Natural killer cell (primary cell): ENCODE results near the gene ZBTB22. TPM values are rescaled to one million over a fixed set of nuclear protein-coding genes. Genes with fewer than 3 reads are reported as not detected.
A peak's percentile ranks its signal among the peaks of the same experiment; 100 is the strongest.

Experiments
- ATAC-seq, 3 donors: fragments of 150-1000 bp in 2 of 3; fragments of 200-7000 bp in 1 of 3; cut with Tn5 transposase; 1 replicate in 1 of 3; 2 replicates in 2 of 3; pipeline ENCODE4 v1.10.0; 2021; ENCODE audit warnings: mild to moderate bottlenecking in 2 of 3, moderate library complexity in 2 of 3
- DNase-seq, 2 donors: peaks; one replicate each; pipeline versions ENCODE4 v3.0.0 to v3.0.0-alpha.2; 2013 to 2021; ENCODE audit warnings: mixed read lengths in 1 of 2
- H3K27ac ChIP-seq: one replicate; pipeline ENCODE4 v1.5.1; 2013; ENCODE audit warnings: mild to moderate bottlenecking, low read length
- H3K27me3 ChIP-seq: one replicate; pipeline ENCODE4 v1.6.1; 2013; ENCODE audit warnings: low read length; ENCODE audit not compliant: control insufficient read depth, insufficient read depth
- H3K36me3 ChIP-seq: one replicate; pipeline ENCODE4 v1.6.1; 2013; ENCODE audit warnings: low read length; ENCODE audit not compliant: control insufficient read depth, insufficient read depth
- H3K4me1 ChIP-seq: one replicate; pipeline ENCODE4 v1.6.1; 2013; ENCODE audit warnings: low read length; ENCODE audit not compliant: control insufficient read depth, insufficient read depth
- H3K4me3 ChIP-seq: one replicate; pipeline ENCODE4 v1.5.1; 2013; ENCODE audit warnings: low read length
- H3K9me3 ChIP-seq: one replicate; pipeline ENCODE4 v1.6.1; 2013; ENCODE audit warnings: low read length; ENCODE audit not compliant: control insufficient read depth, insufficient read depth
- H3K27ac Mint-ChIP-seq, 2 donors: one replicate each; pipeline ENCODE4 v1.8.0; 2022; ENCODE audit warnings: mild to moderate bottlenecking in 2 of 2, mixed read lengths in 2 of 2, moderate library complexity in 1 of 2
- H3K27me3 Mint-ChIP-seq, 2 donors: one replicate each; pipeline ENCODE4 v1.8.0; 2022; ENCODE audit warnings: low read depth in 2 of 2, mixed read lengths in 2 of 2
- H3K36me3 Mint-ChIP-seq: one replicate; pipeline ENCODE4 v1.8.0; 2022; ENCODE audit warnings: mixed read lengths
- H3K4me1 Mint-ChIP-seq, 2 donors: one replicate each; pipeline ENCODE4 v1.8.0; 2022; ENCODE audit warnings: mixed read lengths in 2 of 2
- H3K4me3 Mint-ChIP-seq: one replicate; pipeline ENCODE4 v1.8.0; 2022; ENCODE audit warnings: mild to moderate bottlenecking, moderate library complexity, mixed read lengths
- H3K9me3 Mint-ChIP-seq, 2 donors: one replicate each; pipeline ENCODE4 v1.8.0; 2022; ENCODE audit warnings: mixed read lengths in 2 of 2
- WGBS: methylation state at CpG from one replicate; pipeline ENCODE4 v1.1.7; 2013; ENCODE audit warnings: missing lambda C conversion rate; ENCODE audit not compliant: insufficient coverage; 5-methylcytosine and 5-hydroxymethylcytosine counted together
- intact Hi-C: fragments of 100-400 bp; cut with micrococcal nuclease; formaldehyde crosslinking; loops from one replicate; pipeline ENCODE4 v1.14.2; 2022
- total RNA-seq, 4 donors: library from RNA; stranded (reverse); fragments of 120-200 nt in 1 of 4; gene quantifications; one replicate each; pipeline versions ENCODE4 v1.2.3 to v1.2.4, GENCODE V29; 2013 to 2022
- TF ChIP-seq, protein P1 (sequence below): fragments of 200-600 bp; IDR thresholded peaks from one replicate; pipeline ENCODE4 v1.8.0; 2022; ENCODE audit warnings: antibody characterized with exemption

The ZBTB22 gene
- total RNA-seq, 3 donors from 2014 or later (not counting 1 experiment from before 2014, with no cell fraction given) = 20.4 to 34.0 (median 25.9) TPM

DNA sequence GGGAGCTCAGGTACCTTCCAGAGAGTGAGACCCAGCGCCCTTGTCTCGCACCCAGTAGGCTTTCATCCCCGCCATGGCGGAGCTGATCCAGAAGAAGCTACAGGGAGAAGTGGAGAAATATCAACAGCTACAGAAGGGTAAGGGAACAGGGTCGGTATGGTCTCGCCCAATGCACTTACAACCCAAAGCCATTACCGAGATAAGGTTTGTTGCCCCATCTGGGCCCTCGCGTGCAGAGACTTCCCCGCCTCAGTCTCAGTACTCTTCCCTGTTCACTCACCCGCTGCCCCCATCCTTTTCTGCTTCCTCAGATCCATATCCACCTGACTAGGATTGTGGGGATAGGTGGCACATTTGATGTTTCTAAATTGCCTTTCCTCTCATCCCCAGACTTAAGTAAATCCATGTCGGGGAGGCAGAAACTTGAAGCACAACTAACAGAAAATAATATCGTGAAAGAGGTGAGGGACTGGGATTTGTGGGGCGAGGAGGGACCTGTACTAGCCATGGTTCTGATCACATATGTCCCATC, 27.7 kb downstream of the ZBTB22 start:
- H3K36me3 Mint-ChIP-seq = peaks cover 8% of the 10 kb centered on the region
- WGBS = 5% methylated on average over 11 of the region's 14 CpGs
- Histone ChIP-seq H3K27ac (peak overlapping the region; percentile 51), H3K36me3 (peaks cover 53% of the 10 kb centered on the region), H3K27me3 (no peaks in the 10 kb centered on the region), H3K4me3 (peak overlapping the region; percentile 81), H3K9me3 (no peaks in the 10 kb centered on the region), H3K4me1 (peaks cover 23% of the 10 kb centered on the region)
- no peak for DNase-seq
- peak overlapping the region; percentile 99 for H3K4me3 Mint-ChIP-seq
- no peaks in the 10 kb centered on the region for H3K9me3 Mint-ChIP-seq
- ATAC-seq = peak in 2 of 3 donors; percentile 14 to 24
- TF ChIP-seq, protein P1, sequence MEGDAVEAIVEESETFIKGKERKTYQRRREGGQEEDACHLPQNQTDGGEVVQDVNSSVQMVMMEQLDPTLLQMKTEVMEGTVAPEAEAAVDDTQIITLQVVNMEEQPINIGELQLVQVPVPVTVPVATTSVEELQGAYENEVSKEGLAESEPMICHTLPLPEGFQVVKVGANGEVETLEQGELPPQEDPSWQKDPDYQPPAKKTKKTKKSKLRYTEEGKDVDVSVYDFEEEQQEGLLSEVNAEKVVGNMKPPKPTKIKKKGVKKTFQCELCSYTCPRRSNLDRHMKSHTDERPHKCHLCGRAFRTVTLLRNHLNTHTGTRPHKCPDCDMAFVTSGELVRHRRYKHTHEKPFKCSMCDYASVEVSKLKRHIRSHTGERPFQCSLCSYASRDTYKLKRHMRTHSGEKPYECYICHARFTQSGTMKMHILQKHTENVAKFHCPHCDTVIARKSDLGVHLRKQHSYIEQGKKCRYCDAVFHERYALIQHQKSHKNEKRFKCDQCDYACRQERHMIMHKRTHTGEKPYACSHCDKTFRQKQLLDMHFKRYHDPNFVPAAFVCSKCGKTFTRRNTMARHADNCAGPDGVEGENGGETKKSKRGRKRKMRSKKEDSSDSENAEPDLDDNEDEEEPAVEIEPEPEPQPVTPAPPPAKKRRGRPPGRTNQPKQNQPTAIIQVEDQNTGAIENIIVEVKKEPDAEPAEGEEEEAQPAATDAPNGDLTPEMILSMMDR = no peak
- intact Hi-C loops = loop anchor here (1.0 kb wide), 4 partner anchors 9 to 33 kb away; partner anchors contain the start of genes B3GALT4 and RPS18
- no peaks in the 10 kb centered on the region for H3K27me3 Mint-ChIP-seq
- H3K4me1 Mint-ChIP-seq = peaks cover 39 to 48% of the 10 kb centered on the region in 2 donors
- H3K27ac Mint-ChIP-seq = peak overlapping the region; percentile 92 to 94

DNA sequence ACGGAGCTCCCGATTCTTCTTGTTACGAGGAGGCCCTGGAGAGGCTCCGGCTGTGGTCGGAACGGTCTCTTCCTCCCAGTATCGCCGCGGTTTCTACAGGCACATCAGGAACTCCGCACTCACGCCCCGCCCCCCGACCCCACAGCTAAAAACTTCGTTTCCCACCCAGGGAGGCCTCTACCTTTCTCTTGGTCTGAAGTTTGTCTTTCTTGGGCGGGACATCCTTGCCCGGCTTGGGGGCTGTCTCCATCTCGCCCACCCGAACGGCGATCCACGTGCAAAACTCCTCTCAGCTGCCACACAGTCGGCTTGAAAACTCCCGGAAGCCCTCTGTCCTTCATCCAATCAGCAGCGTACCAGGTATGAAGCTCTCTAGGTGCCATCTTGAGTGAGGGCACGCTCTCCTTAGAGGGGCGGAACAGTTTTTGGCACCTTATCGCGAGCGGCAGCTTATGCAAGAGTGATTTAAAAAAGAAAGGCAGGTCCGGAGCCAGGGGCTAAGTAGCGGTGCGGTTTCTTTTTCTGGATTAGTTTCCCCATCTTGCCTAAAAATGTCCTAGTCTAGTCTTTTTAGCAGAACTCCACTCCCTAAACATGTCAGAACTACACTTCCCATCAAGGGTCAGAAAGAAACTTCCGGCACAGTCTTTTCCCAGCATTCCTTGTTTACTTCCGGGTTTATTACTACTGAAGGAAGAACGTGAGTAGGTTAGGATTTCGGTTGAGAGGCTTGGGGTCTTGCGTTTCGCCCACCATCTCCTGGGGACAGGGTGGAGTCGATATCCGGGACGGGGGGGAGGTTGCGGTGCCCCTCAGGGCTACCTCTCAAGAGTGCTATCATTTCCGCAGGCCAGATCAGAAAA, 28.4 kb downstream of the ZBTB22 start, which contains the start of the genes PFDN6 and WDR46:
Gene PFDN6 (plus strand): TSS at position 681 of the 863 bp plus-strand sequence. CDS start 256 bp downstream, outside the sequence.
Gene WDR46 (minus strand): TSS at position 319 of the 863 bp plus-strand sequence. CDS start 69 bp downstream, at position 250.
- H3K4me1 ChIP-seq = peaks cover 23% of the 10 kb centered on the region
- TF ChIP-seq, protein P1 = no peak
- under 1% methylated on average over 43 of the region's 43 CpGs for WGBS
- peaks cover 39 to 48% of the 10 kb centered on the region in 2 donors for H3K4me1 Mint-ChIP-seq
- H3K36me3 ChIP-seq = peaks cover 53% of the 10 kb centered on the region
- no peaks in the 10 kb centered on the region for H3K9me3 ChIP-seq
- peaks cover 8% of the 10 kb centered on the region for H3K36me3 Mint-ChIP-seq
- DNase-seq (peak; percentile 78 to 92), ATAC-seq (peak; percentile 95 to 96 (median 96))
- H3K9me3 Mint-ChIP-seq = no peaks in the 10 kb centered on the region
- peak within 1 kb of the TSS; percentile 92 to 94 for H3K27ac Mint-ChIP-seq
- no peaks in the 10 kb centered on the region for H3K27me3 ChIP-seq
- H3K4me3 Mint-ChIP-seq = peak within 1 kb of the TSS; percentile 99
- H3K4me3 ChIP-seq = peak within 1 kb of the TSS; percentile 81
- intact Hi-C loops = loop anchor here (1.0 kb wide), 4 partner anchors 10 to 34 kb away; partner anchors contain the start of genes B3GALT4 and RPS18
- peak within 1 kb of the TSS; percentile 51 for H3K27ac ChIP-seq
- H3K27me3 Mint-ChIP-seq = no peaks in the 10 kb centered on the region

DNA sequence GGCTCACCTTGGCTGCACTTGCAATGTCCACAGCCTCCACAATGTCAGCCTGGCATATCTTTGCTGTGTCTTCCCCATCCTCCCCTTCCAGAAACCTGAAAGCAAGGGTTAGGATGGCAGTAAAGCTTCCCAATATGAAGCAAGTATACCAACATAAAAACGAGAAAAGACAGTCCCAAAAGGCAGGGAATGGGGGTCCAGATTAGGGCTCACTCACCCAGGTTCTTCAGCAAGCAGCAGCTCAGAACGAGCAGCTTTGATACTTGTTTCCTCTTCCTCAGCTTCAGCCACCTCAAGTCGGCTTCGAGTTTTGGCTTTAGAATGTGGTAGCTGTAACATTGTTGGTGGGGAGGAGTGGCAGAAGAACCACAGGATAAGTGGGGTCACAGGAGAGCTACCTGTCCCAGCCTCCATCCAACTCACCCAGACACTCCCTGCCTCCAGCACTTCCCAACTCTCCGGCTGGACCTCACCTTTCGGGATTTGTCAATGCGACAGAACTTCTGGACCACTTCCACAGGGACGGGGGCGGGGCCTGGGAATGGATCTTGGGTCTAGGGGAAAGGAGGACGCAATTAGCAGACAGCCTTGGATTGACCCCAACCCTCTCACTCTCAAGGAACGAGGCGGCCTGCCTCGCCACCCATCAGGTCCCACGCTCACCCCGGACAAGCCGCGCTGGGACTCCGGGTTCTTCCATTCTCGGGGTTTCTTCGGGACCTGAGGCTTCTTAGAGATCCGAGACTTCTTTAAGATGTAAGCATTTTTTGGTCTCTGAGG, 29.2 kb downstream of the ZBTB22 start:
- TF ChIP-seq, protein P1 = no peak
- WGBS = 11% methylated on average over 19 of the region's 21 CpGs
- peaks cover 48% of the 10 kb centered on the region for H3K36me3 ChIP-seq
- Mint-ChIP-seq H3K27ac (peak overlapping the region; percentile 92 to 94), H3K36me3 (peaks cover 8% of the 10 kb centered on the region), H3K27me3 (no peaks in the 10 kb centered on the region), H3K9me3 (no peaks in the 10 kb centered on the region), H3K4me1 (peaks cover 39 to 48% of the 10 kb centered on the region in 2 donors), H3K4me3 (peak overlapping the region; percentile 99)
- no peaks in the 10 kb centered on the region for H3K27me3 ChIP-seq
- intact Hi-C loops = no loop called here
- ATAC-seq (no peak), DNase-seq (no peak)
- peak overlapping the region; percentile 81 for H3K4me3 ChIP-seq
- peak overlapping the region; percentile 0 for H3K27ac ChIP-seq
- no peaks in the 10 kb centered on the region for H3K9me3 ChIP-seq
- H3K4me1 ChIP-seq = peaks cover 23% of the 10 kb centered on the region
